ENCODE measurements around the gene LRRIQ4.

The LRRIQ4 gene

DNA sequence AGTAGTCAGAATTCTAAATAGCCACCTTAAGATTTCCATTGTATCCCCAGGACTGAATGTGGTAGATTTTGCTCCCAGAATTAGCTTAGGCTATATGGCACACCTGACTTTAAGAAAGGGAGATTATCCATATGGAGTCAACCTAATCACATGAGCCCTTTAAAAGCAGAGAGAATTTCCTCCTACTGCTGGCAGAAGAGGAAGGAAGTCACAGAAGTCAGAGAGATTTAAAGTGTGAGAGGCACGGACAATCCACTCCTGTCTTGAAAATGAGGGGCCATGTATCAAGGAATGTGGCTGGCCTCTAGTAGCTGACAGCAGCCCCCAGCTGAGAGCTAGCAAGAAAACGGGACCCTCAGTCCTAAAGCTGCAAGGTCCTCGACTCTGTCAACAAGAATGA, 30.3 kb downstream of the LRRIQ4 start:
- no peak for TF ChIP-seq EP300 (IDR thresholded peaks at IDR 0.05; ENCODE audit: borderline replicate concordance)
- TF ChIP-seq EGR1 (IDR thresholded peaks at IDR 0.05), result no peak
- TF ChIP-seq, protein P1, sequence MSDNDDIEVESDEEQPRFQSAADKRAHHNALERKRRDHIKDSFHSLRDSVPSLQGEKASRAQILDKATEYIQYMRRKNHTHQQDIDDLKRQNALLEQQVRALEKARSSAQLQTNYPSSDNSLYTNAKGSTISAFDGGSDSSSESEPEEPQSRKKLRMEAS (IDR thresholded peaks at IDR 0.05), result no peak
- no peak for TF ChIP-seq CEBPB (IDR thresholded peaks at IDR 0.05)
- no peak for TF ChIP-seq TAF1 (IDR thresholded peaks at IDR 0.05; ENCODE audit: low read depth)
- TF ChIP-seq ZBTB7A (IDR thresholded peaks at IDR 0.05; ENCODE audit: low read depth), result no peak
- no peak for TF ChIP-seq RAD21 (IDR thresholded peaks at IDR 0.05; ENCODE audit: low read depth)
- no peak for TF ChIP-seq USF1 (IDR thresholded peaks at IDR 0.05)
- no peak for TF ChIP-seq NFIC (IDR thresholded peaks at IDR 0.05)

- TF ChIP-seq USF1 (IDR thresholded peaks at IDR 0.05) (no peak), CEBPB (IDR thresholded peaks at IDR 0.05) (no peak), TCF12 (IDR thresholded peaks at IDR 0.05; ENCODE audit: low read depth) (no peak), TAF1 (IDR thresholded peaks at IDR 0.05; ENCODE audit: low read depth) (no peak), YY1 (IDR thresholded peaks at IDR 0.05; ENCODE audit: low read depth) (no peak)
Measured at GRCh38 chr3:169846458-169847193, 34.0 kb downstream of the LRRIQ4 start.

DNA sequence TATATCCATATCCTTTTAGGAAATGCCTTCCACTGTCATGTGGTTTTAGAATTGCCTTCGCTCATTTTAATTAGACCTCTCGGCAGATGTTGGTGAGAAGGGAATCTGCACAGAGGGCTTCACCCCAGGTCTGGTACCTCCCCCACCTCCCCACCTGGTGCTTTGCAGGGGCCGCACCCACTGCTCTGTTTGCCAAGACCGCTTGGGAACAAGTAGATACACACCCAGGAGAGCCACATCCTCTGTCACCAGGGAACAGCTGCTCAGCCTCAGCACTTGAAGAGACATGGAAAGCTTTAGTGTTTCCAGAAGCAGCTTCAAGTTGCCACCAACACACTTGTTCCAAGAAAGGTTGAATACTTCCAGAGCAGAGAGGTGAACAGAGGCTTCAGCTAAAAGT, 35.2 kb downstream of the LRRIQ4 start:
- TF ChIP-seq TEAD4 (IDR thresholded peaks at IDR 0.05), result no peak
- no peak for TF ChIP-seq CREB1 (IDR thresholded peaks at IDR 0.05; ENCODE audit: low read depth)
- no peak for TF ChIP-seq EGR1 (IDR thresholded peaks at IDR 0.05)
- TF ChIP-seq TAF1 (IDR thresholded peaks at IDR 0.05; ENCODE audit: low read depth), result no peak
- no peak for TF ChIP-seq USF1 (IDR thresholded peaks at IDR 0.05)
- TF ChIP-seq ZBTB7A (IDR thresholded peaks at IDR 0.05; ENCODE audit: low read depth), result no peak
- TF ChIP-seq CEBPB (IDR thresholded peaks at IDR 0.05), result no peak
- TF ChIP-seq TCF12 (IDR thresholded peaks at IDR 0.05; ENCODE audit: low read depth), result no peak
- TF ChIP-seq, protein P1 (IDR thresholded peaks at IDR 0.05), result no peak
- TF ChIP-seq, protein P2, sequence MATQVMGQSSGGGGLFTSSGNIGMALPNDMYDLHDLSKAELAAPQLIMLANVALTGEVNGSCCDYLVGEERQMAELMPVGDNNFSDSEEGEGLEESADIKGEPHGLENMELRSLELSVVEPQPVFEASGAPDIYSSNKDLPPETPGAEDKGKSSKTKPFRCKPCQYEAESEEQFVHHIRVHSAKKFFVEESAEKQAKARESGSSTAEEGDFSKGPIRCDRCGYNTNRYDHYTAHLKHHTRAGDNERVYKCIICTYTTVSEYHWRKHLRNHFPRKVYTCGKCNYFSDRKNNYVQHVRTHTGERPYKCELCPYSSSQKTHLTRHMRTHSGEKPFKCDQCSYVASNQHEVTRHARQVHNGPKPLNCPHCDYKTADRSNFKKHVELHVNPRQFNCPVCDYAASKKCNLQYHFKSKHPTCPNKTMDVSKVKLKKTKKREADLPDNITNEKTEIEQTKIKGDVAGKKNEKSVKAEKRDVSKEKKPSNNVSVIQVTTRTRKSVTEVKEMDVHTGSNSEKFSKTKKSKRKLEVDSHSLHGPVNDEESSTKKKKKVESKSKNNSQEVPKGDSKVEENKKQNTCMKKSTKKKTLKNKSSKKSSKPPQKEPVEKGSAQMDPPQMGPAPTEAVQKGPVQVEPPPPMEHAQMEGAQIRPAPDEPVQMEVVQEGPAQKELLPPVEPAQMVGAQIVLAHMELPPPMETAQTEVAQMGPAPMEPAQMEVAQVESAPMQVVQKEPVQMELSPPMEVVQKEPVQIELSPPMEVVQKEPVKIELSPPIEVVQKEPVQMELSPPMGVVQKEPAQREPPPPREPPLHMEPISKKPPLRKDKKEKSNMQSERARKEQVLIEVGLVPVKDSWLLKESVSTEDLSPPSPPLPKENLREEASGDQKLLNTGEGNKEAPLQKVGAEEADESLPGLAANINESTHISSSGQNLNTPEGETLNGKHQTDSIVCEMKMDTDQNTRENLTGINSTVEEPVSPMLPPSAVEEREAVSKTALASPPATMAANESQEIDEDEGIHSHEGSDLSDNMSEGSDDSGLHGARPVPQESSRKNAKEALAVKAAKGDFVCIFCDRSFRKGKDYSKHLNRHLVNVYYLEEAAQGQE (IDR thresholded peaks at IDR 0.05; ENCODE audit: low read depth), result no peak
- no peak for TF ChIP-seq EP300 (IDR thresholded peaks at IDR 0.05; ENCODE audit: borderline replicate concordance)

DNA sequence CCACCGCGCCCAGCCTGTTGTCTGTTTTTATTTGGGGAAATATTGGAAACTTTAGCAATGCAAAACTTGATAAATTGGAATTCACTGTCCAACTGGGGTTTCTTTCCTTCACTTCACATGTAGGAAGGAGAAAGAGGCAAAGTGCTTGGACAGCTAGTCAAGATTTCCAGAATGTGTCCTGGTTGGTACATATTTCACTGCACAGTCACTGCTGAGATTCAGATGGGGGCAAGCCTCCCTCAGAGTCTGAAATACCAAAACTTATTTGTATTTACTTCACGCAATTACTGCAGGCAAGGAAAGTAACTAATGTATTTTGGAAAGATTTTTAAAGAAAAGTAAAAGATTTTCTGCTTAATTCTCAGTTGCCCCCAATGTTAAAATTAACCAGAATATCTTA, 36.1 kb downstream of the LRRIQ4 start:
- TF ChIP-seq TEAD4 (IDR thresholded peaks at IDR 0.05) (no peak), NFIC (IDR thresholded peaks at IDR 0.05) (no peak), EP300 (IDR thresholded peaks at IDR 0.05; ENCODE audit: borderline replicate concordance) (no peak), TCF12 (IDR thresholded peaks at IDR 0.05; ENCODE audit: low read depth) (no peak), EGR1 (IDR thresholded peaks at IDR 0.05) (no peak), CREB1 (IDR thresholded peaks at IDR 0.05; ENCODE audit: low read depth) (no peak), TAF1 (IDR thresholded peaks at IDR 0.05; ENCODE audit: low read depth) (no peak), CEBPB (IDR thresholded peaks at IDR 0.05) (no peak), YY1 (IDR thresholded peaks at IDR 0.05; ENCODE audit: low read depth) (no peak), ZBTB7A (IDR thresholded peaks at IDR 0.05; ENCODE audit: low read depth) (no peak), USF1 (IDR thresholded peaks at IDR 0.05) (no peak)
- TF ChIP-seq, protein P1 (IDR thresholded peaks at IDR 0.05), result no peak
- TF ChIP-seq, protein P2 (IDR thresholded peaks at IDR 0.05; ENCODE audit: low read depth), result no peak

DNA sequence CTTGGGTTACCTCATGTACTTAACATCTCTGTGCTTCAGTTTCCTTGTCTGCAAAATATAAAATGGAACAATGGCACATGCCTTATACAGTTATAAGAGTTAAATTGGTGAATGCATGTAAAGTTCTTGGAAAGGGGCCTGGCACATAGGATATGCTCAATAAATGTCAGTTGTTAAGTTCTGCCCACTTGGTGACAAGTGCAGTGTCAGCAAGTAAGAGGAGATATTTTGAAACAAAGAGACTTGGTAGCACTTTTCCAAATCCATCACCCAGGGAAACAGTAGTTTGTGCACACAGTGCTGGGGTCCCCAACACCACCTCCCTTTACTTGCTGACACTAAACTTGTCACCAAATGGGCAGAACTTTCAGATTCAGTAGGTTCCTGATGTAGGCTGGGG, 37.9 kb downstream of the LRRIQ4 start:
- TF ChIP-seq FOXM1 (IDR thresholded peaks at IDR 0.05; ENCODE audit: borderline replicate concordance, low read depth), result no peak
- no peak for TF ChIP-seq EP300 (IDR thresholded peaks at IDR 0.05; ENCODE audit: borderline replicate concordance)
- TF ChIP-seq ZBTB7A (IDR thresholded peaks at IDR 0.05; ENCODE audit: low read depth), result no peak
- TF ChIP-seq, protein P1 (IDR thresholded peaks at IDR 0.05), result no peak
- TF ChIP-seq TEAD4 (IDR thresholded peaks at IDR 0.05), result no peak
- no peak for TF ChIP-seq USF1 (IDR thresholded peaks at IDR 0.05)
- no peak for TF ChIP-seq CEBPB (IDR thresholded peaks at IDR 0.05)
- TF ChIP-seq, protein P2 (IDR thresholded peaks at IDR 0.05; ENCODE audit: low read depth), result no peak
- TF ChIP-seq TAF1 (IDR thresholded peaks at IDR 0.05; ENCODE audit: low read depth), result no peak
- TF ChIP-seq CREB1 (IDR thresholded peaks at IDR 0.05; ENCODE audit: low read depth), result no peak
- TF ChIP-seq EGR1 (IDR thresholded peaks at IDR 0.05), result no peak
- TF ChIP-seq NFIC (IDR thresholded peaks at IDR 0.05), result no peak
- TF ChIP-seq RAD21 (IDR thresholded peaks at IDR 0.05; ENCODE audit: low read depth), result no peak
- no peak for TF ChIP-seq TCF12 (IDR thresholded peaks at IDR 0.05; ENCODE audit: low read depth)
- no peak for TF ChIP-seq YY1 (IDR thresholded peaks at IDR 0.05; ENCODE audit: low read depth)
